Hepatocyte (in vitro differentiated cells): Measurements from ENCODE around the gene CNIH2. TPM values are rescaled to one million over a fixed set of nuclear protein-coding genes. Genes with fewer than 3 reads are reported as not detected.

Experiments used
- DNase-seq: peaks from one replicate; pipeline ENCODE4 v3.0.0-alpha.2; 2016; ENCODE audit warnings: low spot score
- H2AFZ ChIP-seq: fragments of 200-600 bp; sonication (generic); 2 replicates; pipeline ENCODE4 v1.6.0; 2016; ENCODE audit warnings: antibody characterized with exemption, mild to moderate bottlenecking
- H3K27ac ChIP-seq: fragments of 200-600 bp; sonication (generic); 2 replicates; pipeline ENCODE4 v1.5.1; 2016; ENCODE audit warnings: mild to moderate bottlenecking
- H3K27me3 ChIP-seq: fragments of 200-600 bp; sonication (generic); 2 replicates; pipeline ENCODE4 v1.6.1; 2016
- H3K36me3 ChIP-seq: fragments of 200-600 bp; sonication (generic); replicated peaks from 2 replicates; pipeline ENCODE4 v1.5.1; 2016; ENCODE audit warnings: low read depth; ENCODE audit not compliant: insufficient read depth
- H3K4me1 ChIP-seq: fragments of 200-600 bp; sonication (generic); 2 replicates; pipeline ENCODE4 v1.5.1; 2016; ENCODE audit warnings: mild to moderate bottlenecking, moderate library complexity; ENCODE audit not compliant: insufficient read depth
- H3K4me2 ChIP-seq: fragments of 200-600 bp; sonication (generic); 2 replicates; pipeline ENCODE4 v1.6.0; 2016
- H3K4me3 ChIP-seq: fragments of 200-600 bp; sonication (generic); 2 replicates; pipeline ENCODE4 v1.5.1; 2016; ENCODE audit warnings: mild to moderate bottlenecking
- H3K79me2 ChIP-seq: fragments of 200-600 bp; sonication (generic); 2 replicates; pipeline ENCODE4 v1.6.0; 2017; ENCODE audit warnings: mild to moderate bottlenecking
- H3K9me2 ChIP-seq: fragments of 200-600 bp; sonication (generic); replicated peaks from 2 replicates; pipeline ENCODE4 v1.6.0; 2017; ENCODE audit warnings: mild to moderate bottlenecking; ENCODE audit not compliant: insufficient read depth
- H3K9me3 ChIP-seq: fragments of 200-600 bp; sonication (generic); 2 replicates; pipeline ENCODE4 v1.5.1; 2016; ENCODE audit warnings: low read depth, mild to moderate bottlenecking
- H4K20me1 ChIP-seq: fragments of 200-600 bp; sonication (generic); 2 replicates; pipeline ENCODE4 v1.6.0; 2016; ENCODE audit warnings: mild to moderate bottlenecking; ENCODE audit not compliant: insufficient read depth, poor library complexity, severe bottlenecking
- EZH2 ChIP-seq: fragments of 200-600 bp; sonication (generic); IDR thresholded peaks from 2 replicates; pipeline ENCODE4 v1.6.1; 2016; ENCODE audit warnings: antibody characterized with exemption, mild to moderate bottlenecking, borderline replicate concordance
- EZH2phosphoT487 ChIP-seq: fragments of 200-600 bp; sonication (generic); IDR thresholded peaks from one replicate; pipeline ENCODE4 v1.6.1; 2018; ENCODE audit warnings: antibody characterized with exemption, mild to moderate bottlenecking, low read depth, moderate library complexity; ENCODE audit not compliant: unreplicated experiment, severe bottlenecking
- WGBS: methylation state at CpG from one replicate; pipeline ENCODE4 v1.1.6; 2016; ENCODE audit warnings: low lambda C conversion rate; ENCODE audit errors: missing lambda C conversion rate; 5-methylcytosine and 5-hydroxymethylcytosine counted together
- polyA plus RNA-seq: library from polyadenylated mRNA; unstranded; fragments of >200 nt; fragmentation: Nextera tagmentation; extraction: Ambion mirVana; gene quantifications from 2 replicates; pipeline ENCODE4 v1.2.1, GENCODE V29; 2016
- total RNA-seq: library from RNA; depleted of rRNA; stranded (reverse); fragments of >200 nt; gene quantifications from 2 replicates; pipeline ENCODE4 v1.2.3, GENCODE V29; 2014
- TF ChIP-seq, protein P1 (sequence below): fragments of 200-600 bp; sonication (generic); IDR thresholded peaks from 2 replicates; pipeline ENCODE4 v1.5.1; 2016; ENCODE audit warnings: antibody characterized with exemption, mild to moderate bottlenecking; ENCODE audit not compliant: poor library complexity

Gene CNIH2
- 0.36 and 1.7 TPM in 2 replicates for total RNA-seq
- polyA plus RNA-seq = 6.2 and 7.3 TPM in 2 replicates

DNA sequence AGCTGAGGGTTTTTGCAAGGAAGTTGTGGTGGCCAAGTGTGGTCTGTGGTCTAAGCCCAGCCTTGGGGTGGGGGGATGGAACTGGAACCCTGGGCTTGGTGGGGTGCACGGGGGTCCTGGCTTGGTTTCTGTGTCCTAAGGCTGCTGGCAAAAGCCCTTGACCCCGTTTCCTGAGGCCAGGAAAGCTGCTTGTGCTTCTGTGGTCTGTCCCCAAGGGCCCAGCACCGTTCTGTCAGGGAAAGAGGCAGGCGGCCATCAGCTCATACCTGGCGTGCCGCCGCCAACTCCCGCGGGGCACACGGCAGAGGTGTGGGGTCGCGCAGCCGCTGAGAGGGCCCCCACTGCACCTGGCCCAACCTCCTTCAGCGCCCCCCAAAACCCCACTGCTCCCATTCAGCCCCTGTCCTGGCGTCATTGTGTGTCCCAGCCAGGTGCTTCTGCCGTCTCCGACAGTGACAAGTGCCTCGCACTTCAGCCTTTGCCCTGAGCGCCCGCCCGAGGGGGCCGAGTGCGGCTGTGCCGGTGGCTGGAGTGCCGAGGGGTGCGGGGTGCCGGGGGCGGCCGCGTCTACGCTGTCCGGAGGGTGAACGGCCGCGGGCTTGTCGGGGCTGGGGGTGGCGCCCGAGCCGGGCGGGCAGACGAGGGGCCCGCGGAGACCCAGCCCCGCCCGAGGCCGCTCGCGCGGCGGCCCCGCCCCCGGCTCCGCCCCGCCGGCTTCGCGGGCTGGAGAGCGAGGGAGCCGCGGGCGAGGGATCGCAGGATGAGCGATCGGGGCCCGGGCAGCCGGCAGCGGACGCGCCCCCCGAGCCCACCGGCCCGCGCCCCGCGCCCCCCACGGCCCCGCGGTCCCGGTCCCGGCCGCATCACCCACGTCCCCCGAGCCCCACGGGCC, at the start of gene CNIH2:
Gene CNIH2, plus strand, starts transcription at position 705 of the 892 bp plus-strand sequence. CDS start 282 bp downstream, outside the sequence.
- TF ChIP-seq, protein P1, sequence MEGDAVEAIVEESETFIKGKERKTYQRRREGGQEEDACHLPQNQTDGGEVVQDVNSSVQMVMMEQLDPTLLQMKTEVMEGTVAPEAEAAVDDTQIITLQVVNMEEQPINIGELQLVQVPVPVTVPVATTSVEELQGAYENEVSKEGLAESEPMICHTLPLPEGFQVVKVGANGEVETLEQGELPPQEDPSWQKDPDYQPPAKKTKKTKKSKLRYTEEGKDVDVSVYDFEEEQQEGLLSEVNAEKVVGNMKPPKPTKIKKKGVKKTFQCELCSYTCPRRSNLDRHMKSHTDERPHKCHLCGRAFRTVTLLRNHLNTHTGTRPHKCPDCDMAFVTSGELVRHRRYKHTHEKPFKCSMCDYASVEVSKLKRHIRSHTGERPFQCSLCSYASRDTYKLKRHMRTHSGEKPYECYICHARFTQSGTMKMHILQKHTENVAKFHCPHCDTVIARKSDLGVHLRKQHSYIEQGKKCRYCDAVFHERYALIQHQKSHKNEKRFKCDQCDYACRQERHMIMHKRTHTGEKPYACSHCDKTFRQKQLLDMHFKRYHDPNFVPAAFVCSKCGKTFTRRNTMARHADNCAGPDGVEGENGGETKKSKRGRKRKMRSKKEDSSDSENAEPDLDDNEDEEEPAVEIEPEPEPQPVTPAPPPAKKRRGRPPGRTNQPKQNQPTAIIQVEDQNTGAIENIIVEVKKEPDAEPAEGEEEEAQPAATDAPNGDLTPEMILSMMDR = no peak
- TF ChIP-seq EZH2phosphoT487 (no peak), EZH2 (no peak)
- Histone ChIP-seq H3K27ac (no peak within 1 kb of the TSS), H3K9me2 (no peaks in the 10 kb centered on the region), H3K9me3 (no peaks in the 10 kb centered on the region), H2AFZ (no peak within 1 kb of the TSS), H4K20me1 (peaks cover 3% of the 10 kb centered on the region), H3K4me2 (peak within 1 kb of the TSS; percentile 94), H3K4me1 (peaks cover 9% of the 10 kb centered on the region), H3K79me2 (no peaks in the 10 kb centered on the region), H3K27me3 (no peaks in the 10 kb centered on the region), H3K36me3 (no peaks in the 10 kb centered on the region), H3K4me3 (peak within 1 kb of the TSS; percentile 27)
- WGBS = 14% methylated on average over 19 of the region's 84 CpGs
- DNase-seq = peak; percentile 68

DNA sequence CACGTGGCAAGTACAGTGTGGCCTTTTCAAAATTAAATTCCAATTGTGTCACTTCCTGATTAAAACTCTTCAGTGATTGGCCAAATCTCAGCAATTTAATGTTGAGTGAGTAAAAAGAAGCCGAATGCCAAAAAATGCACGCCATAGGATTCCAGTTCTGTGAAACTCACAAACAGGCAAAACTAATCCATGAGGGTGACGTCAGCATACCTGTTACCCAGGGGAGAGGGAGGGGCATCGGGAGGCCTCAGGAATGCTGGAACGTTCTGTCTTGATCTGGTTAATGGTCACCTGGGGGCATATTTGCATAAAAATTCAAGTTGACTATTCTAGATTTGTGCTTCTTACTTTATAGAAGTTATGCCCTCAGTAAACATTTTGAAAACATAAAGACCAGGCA, 49.5 kb upstream of the CNIH2 start:
- Histone ChIP-seq H2AFZ (no peak overlapping the region), H3K36me3 (no peaks in the 10 kb centered on the region), H3K9me2 (no peaks in the 10 kb centered on the region), H3K4me2 (no peak overlapping the region), H4K20me1 (no peaks in the 10 kb centered on the region), H3K27me3 (no peaks in the 10 kb centered on the region), H3K4me3 (no peak overlapping the region), H3K27ac (peak overlapping the region; percentile 68), H3K4me1 (no peaks in the 10 kb centered on the region), H3K79me2 (no peaks in the 10 kb centered on the region), H3K9me3 (no peaks in the 10 kb centered on the region)
- peak; percentile 61 for DNase-seq
- TF ChIP-seq, protein P1 = no peak
- TF ChIP-seq EZH2 (no peak), EZH2phosphoT487 (no peak)
- 74% methylated on average over 6 of the region's 6 CpGs for WGBS

DNA sequence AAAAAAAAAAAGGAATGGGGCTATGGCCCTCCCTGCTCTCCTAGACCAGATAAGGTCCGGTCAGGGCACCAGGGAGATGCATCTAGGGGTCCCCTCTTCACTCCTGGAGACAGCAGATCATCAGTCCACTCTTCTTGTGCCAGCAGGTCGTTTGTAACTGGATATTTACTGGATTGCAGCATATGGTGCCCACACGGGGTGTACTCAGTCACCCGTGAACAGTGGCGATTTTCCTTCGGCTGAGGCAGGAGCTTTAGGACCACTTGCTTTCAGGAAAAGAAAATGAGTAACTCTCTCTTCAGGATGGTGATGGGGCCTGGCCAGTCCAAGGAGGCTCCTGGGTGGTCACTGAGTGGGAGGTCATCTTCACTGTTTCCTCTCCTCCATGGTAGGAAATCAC, 47.8 kb upstream of the CNIH2 start:
- TF ChIP-seq EZH2phosphoT487 = no peak
- TF ChIP-seq EZH2 = no peak
- TF ChIP-seq, protein P1 = no peak

More for the DNA sequence above, 47.8 kb upstream of the CNIH2 start:
- H3K4me3 ChIP-seq = no peak overlapping the region
- DNase-seq = no peak
- no peak overlapping the region for H3K27ac ChIP-seq
- no peak overlapping the region for H2AFZ ChIP-seq
- H3K79me2 ChIP-seq = no peaks in the 10 kb centered on the region
- no peaks in the 10 kb centered on the region for H3K4me1 ChIP-seq
- no peaks in the 10 kb centered on the region for H4K20me1 ChIP-seq
- H3K9me3 ChIP-seq = no peaks in the 10 kb centered on the region
- H3K27me3 ChIP-seq = no peaks in the 10 kb centered on the region
- H3K9me2 ChIP-seq = no peaks in the 10 kb centered on the region
- 84% methylated on average over 6 of the region's 6 CpGs for WGBS
- H3K36me3 ChIP-seq = no peaks in the 10 kb centered on the region
- H3K4me2 ChIP-seq = no peak overlapping the region
